HG02763 (cell line): ENCODE results near the gene PRKD2.
"Not testable (repeated sequence)": the region's sequence is repeated elsewhere in the genome, so short reads cannot be mapped to it uniquely, and the experiment has no call there.

Experiments
- ATAC-seq: cut with Tn5 transposase; IDR thresholded peaks from one replicate; pipeline ENCODE4 v1.9.1; 2021; ENCODE audit warnings: mild to moderate bottlenecking, moderate library complexity; ENCODE audit not compliant: unreplicated experiment

Gene PRKD2

GRCh38 chr19:46635920-46636761, 80.8 kb downstream of the PRKD2 start, which contains the start of gene GNG8:
Gene GNG8, minus strand, starts transcription at chr19:46636202. Its CDS starts 1,520 bp downstream, at chr19:46634682.
- no peak for ATAC-seq

DNA sequence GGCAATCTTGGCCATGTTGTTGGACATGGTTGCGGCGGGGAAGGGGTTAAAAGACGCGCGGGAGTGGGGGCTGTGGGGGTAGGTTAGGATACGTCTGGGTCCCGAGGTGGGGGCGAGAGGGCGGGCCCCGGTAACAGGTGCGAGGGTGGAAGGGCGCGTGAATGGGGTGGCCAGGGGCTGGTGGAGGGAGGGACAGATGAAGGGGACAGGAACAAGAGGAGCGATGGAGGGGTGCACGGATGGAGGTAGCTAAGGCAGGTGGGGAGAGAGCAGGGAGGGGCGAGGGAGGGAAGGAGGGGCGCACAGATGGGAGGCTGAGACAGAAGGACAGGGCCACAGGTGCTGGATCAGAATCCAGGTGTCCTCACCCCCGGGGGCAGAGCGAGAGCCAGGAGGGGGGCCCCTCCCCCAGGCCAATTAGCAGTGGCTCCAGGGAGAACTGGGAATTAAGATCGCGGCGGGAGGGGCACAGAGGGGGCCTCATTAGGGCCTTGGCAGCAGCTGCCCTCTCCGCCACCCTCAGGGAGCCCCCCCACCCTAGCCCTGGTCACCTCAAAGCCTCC, 82.2 kb downstream of the PRKD2 start:
- ATAC-seq: no peak

DNA sequence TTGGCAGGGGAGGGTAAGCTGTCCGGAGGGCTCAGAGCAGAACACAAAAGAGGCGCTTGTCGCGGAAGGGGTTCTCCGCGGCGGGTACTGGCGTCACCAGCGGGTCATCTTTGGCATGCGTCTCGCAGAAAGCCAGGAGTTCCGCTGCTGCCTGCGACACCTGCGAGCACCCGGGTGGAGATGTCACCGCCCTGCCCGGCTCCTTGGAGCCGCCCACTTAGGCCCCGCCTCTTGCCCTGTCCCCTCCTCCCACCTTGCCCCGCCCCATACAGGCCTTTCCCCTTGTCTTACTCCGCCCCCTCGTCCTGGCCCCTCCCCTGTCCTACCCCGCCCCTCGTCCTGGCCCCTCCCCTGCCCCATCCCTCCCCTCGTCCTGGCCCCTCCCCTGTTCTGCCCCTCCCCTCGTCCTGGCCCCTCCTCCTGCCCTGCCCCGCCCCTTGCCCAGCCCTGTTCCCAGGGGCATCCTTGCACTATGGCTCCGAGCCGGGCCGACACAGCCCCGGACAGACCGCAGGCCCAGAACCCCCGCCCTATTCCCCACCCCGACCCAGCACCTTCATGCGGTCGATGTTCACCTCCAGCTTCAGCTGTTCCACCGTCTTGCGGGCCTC, 82.8 kb downstream of the PRKD2 start:
- ATAC-seq: peak; percentile 64

- ATAC-seq: no peak
Observed at GRCh38 chr19:46633130-46633529, 83.8 kb downstream of the PRKD2 start.

DNA sequence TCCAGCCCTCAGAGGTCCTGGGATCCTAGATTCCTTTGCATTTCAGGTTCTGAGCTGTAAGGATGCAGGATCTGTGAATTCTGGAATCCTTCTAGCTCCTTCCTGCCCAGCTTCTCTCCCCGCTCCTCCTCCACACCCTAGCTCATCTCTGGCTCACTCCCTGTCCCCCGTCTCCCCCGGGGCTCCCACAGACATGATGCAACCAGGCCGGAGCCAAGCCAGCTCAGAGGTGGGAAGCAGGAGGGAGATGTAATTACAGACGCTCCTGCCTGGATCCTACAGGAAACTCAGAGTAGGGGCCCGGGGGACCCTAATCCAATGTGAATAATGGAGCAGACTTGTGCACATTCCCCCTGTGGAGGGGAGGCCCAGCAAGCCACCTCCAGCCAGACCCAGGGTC, 85.4 kb downstream of the PRKD2 start:
- ATAC-seq: no peak

- no peak for ATAC-seq
Observed at GRCh38 chr19:46630586-46631205, 86.2 kb downstream of the PRKD2 start.

DNA sequence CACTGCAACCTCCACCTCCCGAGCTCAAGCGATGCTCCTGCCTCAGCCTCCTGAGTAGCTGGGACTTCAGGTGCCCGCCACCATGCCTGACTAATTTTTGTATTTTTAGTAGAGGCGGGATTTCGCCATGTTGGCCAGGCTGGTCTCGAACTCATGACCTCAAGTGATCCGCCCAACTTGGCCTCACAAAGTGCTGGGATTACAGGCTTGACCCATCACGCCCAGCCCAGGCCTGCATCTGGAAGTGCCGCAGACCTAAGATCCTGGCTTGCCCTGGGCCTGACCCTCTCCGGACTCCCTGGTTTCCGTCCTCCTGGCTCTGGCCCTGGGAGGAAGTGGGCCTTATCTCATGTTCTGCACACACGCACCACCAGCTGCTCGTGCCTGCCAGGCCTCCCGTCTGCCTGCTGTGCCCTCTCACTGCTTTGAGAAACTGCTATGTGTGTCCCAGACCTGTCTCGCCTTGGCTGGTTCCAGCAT, 87.3 kb downstream of the PRKD2 start:
- ATAC-seq: no peak

GRCh38 chr19:46628970-46629369, 87.9 kb downstream of the PRKD2 start:
- ATAC-seq: not testable (repeated sequence)

GRCh38 chr19:46626446-46626845, 90.5 kb downstream of the PRKD2 start:
- no peak for ATAC-seq

GRCh38 chr19:46625731-46626130, 91.2 kb downstream of the PRKD2 start:
- no peak for ATAC-seq

GRCh38 chr19:46624958-46625661, 91.8 kb downstream of the PRKD2 start, which contains the start of gene PTGIR:
Gene PTGIR, minus strand, starts transcription at chr19:46625089. Its CDS starts 864 bp downstream, at chr19:46624225.
- ATAC-seq: no peak
